Adrenal gland (tissue), 12 donors: ENCODE measurements around the gene ACAD11. TPM values are rescaled to one million over a fixed set of nuclear protein-coding genes. Genes with fewer than 3 reads are reported as not detected.

ENCODE experiments used
- DNase-seq, 7 donors: peaks; one replicate each; pipeline ENCODE4 v3.0.0-alpha.2; 2019 to 2020
- H3K27ac ChIP-seq, 5 donors: fragments of 200-600 bp; sonication (generic) in 4 of 5; 1 replicate in 3 of 5; 2 replicates in 2 of 5; pipeline versions ENCODE4 v1.5.1 to v1.8.0; 2016 to 2020; ENCODE audit warnings: mild to moderate bottlenecking in 1 of 5
- H3K27me3 ChIP-seq: fragments of 200-600 bp; 2 replicates; pipeline ENCODE4 v1.8.0; 2021
- H3K36me3 ChIP-seq, 2 donors: fragments of 200-600 bp; replicated peaks in 1 of 2; 1 replicate in 1 of 2; 2 replicates in 1 of 2; pipeline versions ENCODE4 v1.5.1 to v1.8.0; 2018 to 2022
- H3K4me1 ChIP-seq, 2 donors: fragments of 200-600 bp; replicated peaks in 1 of 2; 1 replicate in 1 of 2; 2 replicates in 1 of 2; pipeline versions ENCODE4 v1.5.1 to v1.8.0; 2018 to 2021
- H3K4me3 ChIP-seq, 4 donors: fragments of 200-600 bp; sonication (generic) in 3 of 4; one replicate each; pipeline ENCODE4 v1.5.1; 2016 to 2018
- H3K9me3 ChIP-seq, 3 donors: fragments of 200-600 bp; sonication (generic) in 1 of 3; replicated peaks in 1 of 3; 1 replicate in 2 of 3; 2 replicates in 1 of 3; pipeline versions ENCODE4 v1.5.1 to v1.8.0; 2016 to 2021
- CTCF ChIP-seq, 6 experiments: fragments of 450-650 bp in 4 of 6; fragments of 200-600 bp in 2 of 6; sonication (generic) in 1 of 6; IDR thresholded peaks; 1 replicate in 5 of 6; 2 replicates in 1 of 6; pipeline versions ENCODE4 v1.5.1 to v1.8.0; 2016 to 2021; ENCODE audit warnings: antibody characterized with exemption in 6 of 6, mild to moderate bottlenecking in 2 of 6, moderate library complexity in 1 of 6
- POLR2A ChIP-seq, 2 donors: fragments of 450-650 bp; IDR thresholded peaks; one replicate each; pipeline ENCODE4 v1.6.1; 2017; ENCODE audit warnings: antibody characterized with exemption in 2 of 2, mild to moderate bottlenecking in 2 of 2, moderate library complexity in 1 of 2
- WGBS, 4 donors: extraction: QIAGEN DNeasy Blood & Tissue Kit in 2 of 4; methylation state at CpG; one replicate each; pipeline versions ENCODE4 v1.1.5 to v1.1.7; 2013 to 2017; 5-methylcytosine and 5-hydroxymethylcytosine counted together
- intact Hi-C, 2 donors: fragments of 100-400 bp; cut with DNase I; formaldehyde crosslinking; loops; one replicate each; pipeline versions ENCODE4 v1.14.1 to v1.15.0; 2022 to 2023
- polyA plus RNA-seq, 3 donors: library from polyadenylated mRNA; stranded (reverse); fragments of 200-250 nt in 2 of 3; fragments of 350-450 nt in 1 of 3; fragmentation: Illumina TruSeq in 1 of 3; extraction: RNeasy Lipid Tissue Mini Kit (QIAGEN cat#74804) in 1 of 3; gene quantifications; one replicate each; pipeline ENCODE4 v1.2.3, GENCODE V29; 2013 to 2014
- total RNA-seq, 9 donors: library from RNA; depleted of rRNA in 4 of 9; stranded (reverse); fragments of >200 nt in 4 of 9; fragments of 120-200 nt in 1 of 9; fragmentation: NEBNext Ultra II Directional in 1 of 9; extraction: Animal tissue kit (Norgen Biotek cat#: 25700) in 1 of 9; gene quantifications; one replicate each; pipeline versions ENCODE4 v1.1.0 to v1.2.4, GENCODE V29; 2013 to 2023
- donor health status: healthy with polysubstance abuse.
- donor health status: Bipolar disorder and iron deficiency.
- donor health status: DM: yes; HTN: yes; CAD: no.
- donor health status: DM: no; HTN: no; CAD: no.
- donor health status: DM: no; HTN: no; CAD: no.
- donor health status: DM: yes; HTN: yes; CAD: no.

ACAD11 gene
- total and polyA plus RNA-seq, 12 donors: 13.6 to 59.1 (median 25.6) TPM

DNA sequence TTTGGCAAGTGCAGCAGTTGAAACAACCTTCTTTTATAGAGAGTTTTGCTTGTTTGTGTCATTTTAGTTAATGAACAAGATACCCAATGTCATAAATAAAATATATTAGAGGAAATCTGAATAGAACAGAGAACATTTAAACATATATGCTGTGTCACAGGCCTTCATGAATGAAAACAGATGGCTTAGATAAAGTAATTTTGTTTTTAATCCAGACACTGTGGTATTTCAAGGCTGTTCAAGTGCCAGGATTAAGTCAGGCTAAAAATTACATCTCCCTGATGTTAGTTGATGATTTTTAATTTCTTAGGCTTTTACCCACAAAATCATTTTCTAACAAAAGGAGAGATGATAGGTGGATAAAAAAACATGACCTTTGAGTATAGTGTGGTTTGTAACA, 67.4 kb downstream of the ACAD11 start:
- intact Hi-C loops: no loop called here
- H3K9me3 ChIP-seq: no peaks in the 10 kb centered on the region
- no peak for TF ChIP-seq CTCF (IDR thresholded peaks at IDR 0.05)
- TF ChIP-seq POLR2A (IDR thresholded peaks at IDR 0.05): no peak
- H3K4me3 ChIP-seq: no peak overlapping the region
- H3K36me3 ChIP-seq: no peaks in the 10 kb centered on the region
- H3K27me3 ChIP-seq: no peaks in the 10 kb centered on the region
- H3K27ac ChIP-seq: no peak overlapping the region
- peaks cover 14 to 21% of the 10 kb centered on the region in 2 donors for H3K4me1 ChIP-seq
- no peak for DNase-seq

DNA sequence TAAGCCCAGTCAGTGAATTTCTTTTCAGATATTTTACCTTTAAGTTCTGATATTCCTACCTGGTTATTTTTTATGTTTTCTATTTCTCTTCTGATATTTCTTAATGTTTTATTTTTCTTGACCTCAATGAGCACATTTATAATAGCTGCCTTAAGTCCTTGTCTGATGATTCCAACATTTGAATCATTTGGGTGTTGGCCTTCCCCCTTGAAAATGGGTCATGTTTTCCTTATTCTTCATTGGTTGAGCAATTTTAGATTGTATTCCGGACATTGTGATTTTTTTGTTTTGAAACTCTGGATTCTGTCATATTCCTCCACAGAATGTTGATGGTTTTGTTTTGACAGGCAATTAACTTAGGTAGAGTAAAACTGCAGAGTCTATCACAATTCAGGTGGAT, 72.2 kb downstream of the ACAD11 start:
- peaks cover 0 to 2% of the 10 kb centered on the region in 2 donors for H3K4me1 ChIP-seq
- 53 to 77% (median 68%) methylated on average over 1 of the region's 1 CpG for WGBS, 4 donors
- H3K27ac ChIP-seq: no peak overlapping the region
- TF ChIP-seq POLR2A (IDR thresholded peaks at IDR 0.05) (no peak), CTCF (IDR thresholded peaks at IDR 0.05) (no peak)
- H3K36me3 ChIP-seq: no peaks in the 10 kb centered on the region
- no peaks in the 10 kb centered on the region for H3K9me3 ChIP-seq
- no peaks in the 10 kb centered on the region for H3K27me3 ChIP-seq
- no peak for DNase-seq
- intact Hi-C loops: no loop called here
- H3K4me3 ChIP-seq: no peak overlapping the region

DNA sequence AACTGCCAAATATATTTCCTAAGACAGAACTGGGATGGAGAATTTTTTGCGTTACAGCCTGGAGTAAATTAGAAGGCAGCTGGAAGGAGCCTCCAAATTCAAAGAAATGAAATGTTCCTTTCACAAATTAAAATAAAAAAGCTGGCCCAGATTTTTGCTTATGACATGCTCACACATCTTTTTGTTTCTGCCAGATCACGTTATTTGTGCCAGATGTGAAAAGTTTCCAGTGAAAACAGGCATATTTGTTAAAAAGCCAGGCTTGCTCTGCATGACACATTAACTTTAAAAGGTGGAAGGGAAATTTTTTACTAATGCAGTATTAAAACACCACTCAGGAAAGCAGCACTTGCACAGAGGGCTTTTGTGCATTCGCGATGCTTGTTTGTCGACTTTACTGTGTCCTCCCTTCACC, 85.8 kb downstream of the ACAD11 start:
- no peaks in the 10 kb centered on the region for H3K9me3 ChIP-seq
- no peaks in the 10 kb centered on the region for H3K27me3 ChIP-seq
- DNase-seq: no peak
- intact Hi-C loops: no loop called here
- no peaks in the 10 kb centered on the region for H3K4me1 ChIP-seq
- WGBS, 4 donors: 66 to 86% (median 82%) methylated on average over 5 of the region's 5 CpGs
- peaks cover 0 to 10% of the 10 kb centered on the region in 2 donors for H3K36me3 ChIP-seq
- TF ChIP-seq CTCF (IDR thresholded peaks at IDR 0.05) (no peak), POLR2A (IDR thresholded peaks at IDR 0.05) (no peak)
- no peak overlapping the region for H3K4me3 ChIP-seq
- no peak overlapping the region for H3K27ac ChIP-seq

DNA sequence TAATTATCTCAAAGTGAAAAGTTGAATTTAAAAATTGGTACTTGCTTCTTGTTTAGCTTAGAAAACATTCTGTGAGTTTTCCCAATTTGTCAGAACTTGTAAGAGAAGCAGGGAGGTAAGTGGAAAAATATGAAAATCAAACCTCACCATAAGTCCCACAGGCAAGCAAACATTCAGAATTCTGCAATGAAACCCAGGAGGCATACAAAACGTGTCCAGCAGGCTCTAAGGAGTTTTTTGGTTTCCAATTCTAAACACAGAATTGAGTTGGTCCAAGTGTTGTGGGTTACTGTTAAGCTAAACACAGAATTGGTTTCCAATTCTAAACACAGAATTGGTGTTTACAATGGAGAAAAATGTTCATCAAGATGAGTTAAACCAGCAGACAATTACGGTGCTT, 89.6 kb downstream of the ACAD11 start:
- WGBS, 4 donors: 88 to 94% (median 90%) methylated on average over 2 of the region's 2 CpGs
- intact Hi-C loops: no loop called here
- no peaks in the 10 kb centered on the region for H3K27me3 ChIP-seq
- TF ChIP-seq POLR2A (IDR thresholded peaks at IDR 0.05) (no peak), CTCF (IDR thresholded peaks at IDR 0.05) (no peak)
- DNase-seq: no peak
- no peak overlapping the region for H3K4me3 ChIP-seq
- H3K36me3 ChIP-seq: peaks cover 0 to 3% of the 10 kb centered on the region in 2 donors
- no peaks in the 10 kb centered on the region for H3K9me3 ChIP-seq
- H3K4me1 ChIP-seq: no peaks in the 10 kb centered on the region
- no peak overlapping the region for H3K27ac ChIP-seq
